PFSK-1 (cell line): ENCODE measurements around the gene PDAP1.

ENCODE experiments used
- POLR2AphosphoS5 ChIP-seq: IDR thresholded peaks from 2 replicates; pipeline ENCODE4 v1.6.1; 2012; ENCODE audit warnings: low read depth, mild to moderate bottlenecking, control low read depth, low read length, moderate library complexity
- REST ChIP-seq, 2 experiments: IDR thresholded peaks; 2 replicates each; pipeline versions ENCODE4 v1.6.1 to v1.8.0; 2011 to 2012; ENCODE audit warnings: low read depth in 2 of 2, low read length in 2 of 2, control low read depth in 1 of 2, inconsistent platforms in 1 of 2, mild to moderate bottlenecking in 1 of 2, moderate library complexity in 1 of 2; ENCODE audit not compliant: insufficient read depth in 1 of 2

GRCh38 chr7:99403764-99404163 is 4.6 kb downstream of the PDAP1 start:
- no peak; the same call in 1 of the 2 replicates for TF ChIP-seq POLR2AphosphoS5
- no peak for TF ChIP-seq REST (IDR thresholded peaks at IDR 0.05; ENCODE audit: insufficient read depth in 1 of 2, low read depth in 2 of 2, low read length in 2 of 2)
